GM10847 (cell line): ENCODE data around the gene UFSP2.

Source experiments
- POLR2A ChIP-seq: IDR thresholded peaks from 2 replicates; pipeline ENCODE4 v1.6.1; 2011; ENCODE audit not compliant: insufficient read length; ENCODE audit errors: extremely low read depth

UFSP2 gene

DNA sequence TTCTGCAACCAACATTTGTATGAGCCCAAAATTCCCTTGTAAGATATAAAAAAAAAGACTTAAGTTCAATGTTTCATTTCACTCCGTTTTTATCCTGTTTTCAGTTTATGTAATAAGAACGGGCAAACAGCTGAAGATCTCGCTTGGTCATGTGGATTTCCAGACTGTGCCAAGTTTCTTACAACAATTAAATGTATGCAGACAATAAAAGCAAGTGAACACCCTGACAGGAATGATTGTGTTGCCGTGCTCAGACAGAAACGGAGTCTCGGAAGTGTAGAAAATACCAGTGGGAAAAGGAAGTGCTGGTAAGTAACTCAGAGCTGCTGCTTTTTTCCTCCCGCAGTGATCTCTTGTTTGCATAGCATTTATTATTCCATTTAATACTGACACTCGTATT, 26.3 kb downstream of the UFSP2 start:
- TF ChIP-seq POLR2A: no peak

DNA sequence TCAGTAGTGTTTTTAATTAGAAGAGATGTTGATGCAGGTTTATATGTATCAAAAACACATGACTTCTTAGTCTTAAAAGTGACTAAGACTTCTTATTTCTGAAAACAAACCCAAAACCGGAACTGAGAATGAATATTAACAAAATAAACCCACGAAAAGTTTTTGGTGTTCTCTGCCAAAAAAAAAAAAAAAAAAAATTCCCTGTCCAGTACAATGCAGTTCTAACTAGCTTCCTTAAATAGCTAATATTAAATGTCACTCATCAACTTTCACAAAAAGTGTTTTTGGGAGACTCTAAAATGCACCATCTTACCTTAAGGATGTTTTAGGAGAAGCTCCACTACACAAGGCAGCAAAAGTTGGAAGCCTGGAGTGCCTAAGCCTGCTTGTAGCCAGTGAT, 27.1 kb downstream of the UFSP2 start:
- no peak for TF ChIP-seq POLR2A

DNA sequence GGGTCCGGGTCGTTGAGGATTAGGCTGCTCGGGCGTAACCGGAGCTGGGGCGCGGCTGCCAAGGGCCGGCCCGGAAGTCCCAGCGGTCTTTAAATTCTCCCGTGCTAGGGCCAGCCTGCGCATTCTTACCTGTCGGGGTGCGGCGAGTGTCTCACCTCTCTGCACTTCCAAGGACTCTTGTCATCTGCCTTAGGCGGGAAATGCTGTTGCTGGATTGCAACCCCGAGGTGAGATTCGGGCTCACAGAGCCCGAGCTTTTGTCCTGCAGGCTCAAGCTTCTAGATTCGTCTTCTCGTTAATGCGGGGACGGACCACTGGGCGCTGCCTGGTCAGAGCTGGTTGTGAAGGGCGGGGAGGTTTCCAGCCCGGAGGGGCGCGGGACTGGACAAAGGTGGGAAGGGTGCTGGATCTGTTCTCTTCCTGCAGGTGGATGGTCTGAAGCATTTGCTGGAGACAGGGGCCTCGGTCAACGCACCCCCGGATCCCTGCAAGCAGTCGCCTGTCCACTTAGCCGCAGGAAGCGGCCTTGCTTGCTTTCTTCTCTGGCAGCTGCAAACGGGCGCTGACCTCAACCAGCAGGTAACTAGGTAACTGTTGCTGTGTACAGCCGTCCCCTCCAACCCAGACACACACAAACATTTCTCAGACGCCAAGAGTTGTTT, 28.9 kb downstream of the UFSP2 start, which contains the start of gene ANKRD37:
Gene ANKRD37 (plus strand): TSS at position 118 of the 662 bp plus-strand sequence. CDS start 83 bp downstream, at position 201.
- TF ChIP-seq POLR2A: peak; percentile 29

DNA sequence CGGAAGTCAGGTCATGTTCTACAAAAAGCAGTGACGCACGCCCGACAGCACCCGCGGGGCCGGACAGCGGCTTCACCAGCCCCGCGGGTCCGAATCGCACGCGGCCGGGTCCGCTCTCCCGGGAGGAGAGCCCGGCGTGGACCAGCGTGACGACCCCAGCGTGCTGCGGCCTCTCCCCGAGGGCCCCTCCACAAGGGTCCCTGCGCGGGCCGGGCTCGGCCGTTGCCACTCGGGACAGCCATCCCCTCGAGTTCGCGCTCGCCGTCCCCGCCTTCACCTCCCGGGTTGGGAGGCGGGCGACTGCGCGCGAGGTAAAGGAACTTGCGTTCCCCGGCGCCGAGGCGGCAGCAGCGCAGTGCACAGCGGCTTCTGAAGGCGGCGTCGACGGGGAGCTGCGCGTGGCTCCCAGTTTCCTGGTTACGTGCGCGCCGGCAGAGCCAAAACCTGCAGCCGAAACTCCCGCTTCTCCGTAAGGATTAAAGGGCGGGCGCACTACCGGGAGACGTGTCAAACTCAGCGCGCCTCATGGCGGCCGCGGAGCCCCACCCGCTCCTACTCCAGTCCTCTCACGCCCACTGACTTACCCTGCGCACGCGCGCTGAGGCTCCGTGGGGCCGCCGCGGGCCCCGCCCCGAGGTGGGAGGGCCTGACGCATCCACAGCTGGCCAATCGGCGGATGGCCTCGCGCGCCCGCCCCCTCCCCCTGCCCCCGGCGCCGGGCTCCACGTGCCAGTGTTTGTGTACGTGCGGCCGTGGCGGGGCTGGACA, 29.6 kb downstream of the UFSP2 start:
- TF ChIP-seq POLR2A: peak; percentile 53

- no peak for TF ChIP-seq POLR2A
These were observed 30.4 kb downstream of the UFSP2 start, which contains the start of gene LRP2BP for GRCh38 chr4:185395238-185395955. Gene LRP2BP (minus strand): TSS chr4:185395924. CDS start chr4:185378186, 17,738 bp downstream.

DNA sequence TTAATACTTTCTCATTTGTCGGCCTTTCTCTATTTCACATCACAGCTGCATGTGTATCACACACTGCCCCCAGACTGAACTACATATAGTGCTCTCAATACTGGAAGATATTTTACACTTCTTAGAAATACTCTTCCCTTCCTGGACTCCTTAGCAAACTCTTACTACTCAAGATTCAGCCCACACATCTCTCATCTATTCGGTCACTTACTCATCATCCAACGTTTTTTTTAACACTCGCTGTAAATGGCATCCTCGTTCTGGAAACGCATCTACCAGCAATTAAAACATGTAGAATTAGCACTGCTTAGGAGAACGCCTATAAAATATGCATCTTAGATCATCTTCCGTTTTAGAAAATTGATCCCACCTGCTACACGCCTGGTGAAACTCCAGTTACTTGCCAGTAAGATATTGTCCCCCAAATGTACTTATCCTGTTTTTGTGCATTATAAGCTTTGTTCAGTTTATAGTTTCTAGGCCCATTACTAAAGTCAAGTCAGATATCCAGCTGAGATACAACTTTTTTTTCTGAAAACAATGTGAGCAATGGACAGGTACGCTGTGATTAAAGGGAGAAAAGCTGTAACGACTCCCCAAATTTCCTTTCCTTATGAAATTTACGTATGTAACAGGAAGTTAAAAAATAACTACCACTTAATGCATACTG, 31.1 kb downstream of the UFSP2 start:
- no peak for TF ChIP-seq POLR2A

- TF ChIP-seq POLR2A: no peak
These were observed 33.6 kb downstream of the UFSP2 start for GRCh38 chr4:185392156-185392555.

DNA sequence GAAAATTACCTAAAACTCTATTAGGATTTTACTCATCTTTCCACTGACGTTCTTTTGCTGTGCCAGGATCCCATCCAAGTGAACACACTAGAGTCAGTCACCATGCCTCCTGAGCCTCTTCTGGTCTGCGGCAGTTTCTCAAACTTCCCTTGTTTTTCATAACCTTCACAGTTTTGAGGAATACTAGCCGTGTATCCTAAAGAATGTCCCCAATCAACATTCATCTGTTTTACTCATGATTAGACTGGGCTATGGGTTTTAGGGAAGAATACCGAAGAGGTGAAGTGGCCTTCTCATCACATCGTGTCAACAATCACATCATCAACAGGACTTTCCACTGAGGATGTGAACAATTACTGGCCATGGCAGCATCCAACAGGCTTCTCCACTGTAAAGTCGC, 34.8 kb downstream of the UFSP2 start:
- no peak for TF ChIP-seq POLR2A

DNA sequence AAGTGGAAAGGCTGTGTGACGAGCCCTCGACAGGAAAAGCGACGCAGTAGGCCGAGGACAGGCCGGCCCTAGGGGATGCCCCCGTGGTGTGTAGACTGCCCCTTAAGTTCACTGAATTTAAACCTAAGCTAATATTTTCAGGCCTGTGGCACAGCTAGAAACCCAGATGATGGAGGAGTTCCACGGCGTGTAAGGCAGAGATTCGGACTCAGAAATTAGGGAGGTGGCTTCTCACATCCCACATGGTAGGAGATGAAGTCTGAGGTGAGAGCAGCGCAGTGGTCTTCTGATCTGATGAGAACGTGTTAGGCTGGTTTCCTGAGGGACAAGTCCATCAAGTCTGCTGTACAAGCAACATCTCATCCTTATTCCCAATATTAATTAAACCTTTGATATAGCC, 37.8 kb downstream of the UFSP2 start:
- TF ChIP-seq POLR2A: no peak

DNA sequence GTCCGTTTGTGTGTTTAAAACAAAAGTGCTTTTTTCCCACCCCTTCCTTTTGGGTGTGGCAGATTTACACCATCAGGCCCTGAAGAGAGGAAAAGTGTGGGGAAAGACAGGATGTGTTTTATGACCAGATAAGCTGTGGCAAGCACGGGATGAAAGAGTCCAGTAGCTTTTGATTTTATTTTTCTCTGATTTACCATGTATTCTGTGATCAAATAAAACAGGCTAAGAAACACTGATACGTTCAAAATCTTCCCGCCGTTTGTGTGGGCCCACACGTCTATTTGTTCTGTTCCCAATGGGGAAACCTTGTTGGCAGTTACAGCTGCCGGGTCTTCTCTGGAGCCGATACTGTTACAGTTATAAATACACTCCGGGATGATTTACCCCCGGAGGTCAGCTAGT, 40.8 kb downstream of the UFSP2 start:
- TF ChIP-seq POLR2A: no peak

- TF ChIP-seq POLR2A: no peak
These were observed 41.7 kb downstream of the UFSP2 start for GRCh38 chr4:185384061-185384460.

DNA sequence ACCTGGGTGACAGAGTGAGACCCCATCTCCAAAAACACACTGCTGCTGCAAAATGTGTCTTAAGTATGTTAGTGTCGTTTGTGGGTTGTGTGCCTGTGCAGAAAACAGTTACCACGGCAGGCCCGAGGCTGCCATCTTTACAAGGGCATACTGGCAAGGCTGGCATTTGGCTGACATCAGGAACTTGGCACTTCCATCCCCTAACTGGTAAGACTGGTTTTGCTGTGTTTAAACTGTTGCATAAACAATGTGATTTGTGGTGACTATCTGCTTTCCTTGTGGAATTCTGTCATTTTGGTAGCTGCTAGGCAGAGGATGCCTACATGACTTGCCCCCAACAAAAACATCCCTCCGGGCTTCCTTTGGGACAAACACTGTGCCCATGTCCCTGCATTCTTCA, 42.3 kb downstream of the UFSP2 start:
- no peak for TF ChIP-seq POLR2A

- TF ChIP-seq POLR2A: no peak
These were observed 43.0 kb downstream of the UFSP2 start for GRCh38 chr4:185382754-185383153.

- no peak for TF ChIP-seq POLR2A
These were observed 44.2 kb downstream of the UFSP2 start for GRCh38 chr4:185381288-185382196.
